IMR-90 (cell line): ENCODE results near the gene ADCY2. TPM values are rescaled to one million over a fixed set of nuclear protein-coding genes. Genes with fewer than 3 reads are reported as not detected.

Experiments
- ATAC-seq: fragments of 200-7000 bp; cut with Tn5 transposase; 2 replicates; pipeline ENCODE4 v1.9.1; 2020; ENCODE audit warnings: low read depth, mild to moderate bottlenecking, moderate library complexity
- BruUV-seq: library from RNA; stranded (reverse); fragments of 400-500 nt; replicated peaks from 2 replicates; lab custom pipeline; 2021; lab: Mats Ljungman, UMichigan
- CTCF ChIA-PET: fragments of 300-600 bp; formaldehyde crosslinking; extraction: SDS; loops from one replicate; lab custom pipeline; 2021; ENCODE audit warnings: antibody characterized with exemption; lab: Yijun Ruan, JAX
- POLR2A ChIA-PET: fragments of 300-600 bp; sonication (Branson Sonifier 250); formaldehyde crosslinking; loops from one replicate; lab custom pipeline; 2022; ENCODE audit warnings: antibody characterized with exemption; ENCODE audit not compliant: unreplicated experiment; lab: Charles Lee
- DNase-seq: peaks from one replicate; pipeline ENCODE4 v3.0.0; 2013
- H2AFZ ChIP-seq: replicated peaks from 2 replicates; pipeline ENCODE3; 2013; ENCODE audit warnings: low read length, mild to moderate bottlenecking; ENCODE audit not compliant: poor library complexity
- H2AK5ac ChIP-seq: 2 replicates; pipeline ENCODE4 v1.6.1; 2013; ENCODE audit warnings: low read depth, low read length, inconsistent platforms
- H2AK9ac ChIP-seq: replicated peaks from 2 replicates; pipeline ENCODE3; 2013; ENCODE audit warnings: mild to moderate bottlenecking, low read depth, low read length, moderate library complexity; ENCODE audit not compliant: poor library complexity
- H2BK120ac ChIP-seq: 2 replicates; pipeline ENCODE4 v1.6.1; 2013; ENCODE audit warnings: low read depth, low read length, inconsistent platforms
- H2BK15ac ChIP-seq: 3 replicates; pipeline ENCODE4 v1.6.1; 2013; ENCODE audit warnings: low read depth, low read length, inconsistent platforms
- H2BK20ac ChIP-seq: 2 replicates; pipeline ENCODE4 v1.6.1; 2013; ENCODE audit warnings: low read depth, mild to moderate bottlenecking, inconsistent platforms, low read length, moderate library complexity
- H2BK5ac ChIP-seq: 2 replicates; pipeline ENCODE4 v1.6.1; 2013; ENCODE audit warnings: mild to moderate bottlenecking, low read depth, low read length, inconsistent platforms; ENCODE audit not compliant: poor library complexity, severe bottlenecking
- H3K14ac ChIP-seq: replicated peaks from 2 replicates; pipeline ENCODE4 v1.6.1; 2013; ENCODE audit warnings: low read depth, low read length, inconsistent platforms
- H3K18ac ChIP-seq: 2 replicates; pipeline ENCODE4 v1.6.1; 2013; ENCODE audit warnings: low read depth, low read length, control low read depth
- H3K23ac ChIP-seq: 2 replicates; pipeline ENCODE4 v1.6.1; 2013; ENCODE audit warnings: low read depth, low read length, inconsistent platforms
- H3K27ac ChIP-seq: 2 replicates; pipeline ENCODE4 v1.5.1; 2013; ENCODE audit warnings: mild to moderate bottlenecking, control low read depth, low read length; ENCODE audit not compliant: insufficient read depth
- H3K27me3 ChIP-seq: 2 replicates; pipeline ENCODE4 v1.6.1; 2013; ENCODE audit warnings: low read length; ENCODE audit not compliant: control insufficient read depth, insufficient read depth
- H3K36me3 ChIP-seq: 2 replicates; pipeline ENCODE4 v1.6.1; 2013; ENCODE audit warnings: low read length, mixed read lengths; ENCODE audit not compliant: control insufficient read depth, insufficient read depth
- H3K4ac ChIP-seq: 2 replicates; pipeline ENCODE4 v1.6.1; 2013; ENCODE audit warnings: low read depth, low read length, inconsistent platforms
- H3K4me1 ChIP-seq: 2 replicates; pipeline ENCODE4 v1.6.1; 2013; ENCODE audit warnings: low read length, mixed read lengths; ENCODE audit not compliant: control insufficient read depth, insufficient read depth
- H3K4me2 ChIP-seq: 2 replicates; pipeline ENCODE4 v1.6.1; 2013; ENCODE audit warnings: low read depth, mild to moderate bottlenecking, control low read depth, low read length, moderate library complexity
- H3K4me3 ChIP-seq: 2 replicates; pipeline ENCODE4 v1.5.1; 2013; ENCODE audit warnings: low read depth, mild to moderate bottlenecking, control low read depth, low read length, moderate library complexity; ENCODE audit not compliant: insufficient read depth
- H3K56ac ChIP-seq: 2 replicates; pipeline ENCODE4 v1.6.1; 2013; ENCODE audit warnings: low read length, inconsistent platforms; ENCODE audit not compliant: insufficient read depth; ENCODE audit errors: extremely low read depth
- H3K79me1 ChIP-seq, 2 experiments: 2 replicates each; pipeline ENCODE4 v1.6.1; 2013; ENCODE audit warnings: low read length in 2 of 2, inconsistent platforms in 1 of 2, low read depth in 1 of 2
- H3K9ac ChIP-seq: 2 replicates; pipeline ENCODE4 v1.6.1; 2013; ENCODE audit warnings: low read depth, low read length, control low read depth
- H3K9me1 ChIP-seq: 2 replicates; pipeline ENCODE4 v1.6.1; 2013; ENCODE audit warnings: low read length, inconsistent platforms; ENCODE audit not compliant: insufficient read depth
- H3K9me3 ChIP-seq: 2 replicates; pipeline ENCODE4 v1.6.1; 2013; ENCODE audit warnings: low read length; ENCODE audit not compliant: control insufficient read depth, insufficient read depth
- H4K20me1 ChIP-seq: 2 replicates; pipeline ENCODE4 v1.6.1; 2013; ENCODE audit warnings: low read length, inconsistent platforms; ENCODE audit not compliant: insufficient read depth
- H4K5ac ChIP-seq: 2 replicates; pipeline ENCODE4 v1.6.1; 2013; ENCODE audit warnings: mild to moderate bottlenecking, low read depth, low read length, control low read depth
- H4K8ac ChIP-seq, 2 experiments: 2 replicates each; pipeline ENCODE4 v1.6.1; 2013; ENCODE audit warnings: low read depth in 2 of 2, low read length in 2 of 2, control low read depth in 1 of 2, inconsistent platforms in 1 of 2
- H4K91ac ChIP-seq: 2 replicates; pipeline ENCODE4 v1.6.1; 2013; ENCODE audit warnings: low read depth, low read length, inconsistent platforms; ENCODE audit not compliant: insufficient read depth
- BHLHE40 ChIP-seq: fragments of 150-350 bp; IDR thresholded peaks from 2 replicates; pipeline ENCODE4 v1.6.1; 2016; ENCODE audit warnings: mild to moderate bottlenecking, low read depth, low read length
- CEBPB ChIP-seq: IDR thresholded peaks from 2 replicates; pipeline ENCODE4 v1.6.1; 2012; ENCODE audit warnings: low read depth, low read length, improper control_type of control experiment
- CHD1 ChIP-seq: IDR thresholded peaks from 2 replicates; pipeline ENCODE4 v1.6.1; 2012; ENCODE audit warnings: low read depth, low read length, improper control_type of control experiment
- CTCF ChIP-seq: conservative IDR thresholded peaks from 2 replicates; pipeline ENCODE4 v1.5.1; 2012; ENCODE audit warnings: mild to moderate bottlenecking, low read depth, low read length, improper control_type of control experiment
- ELK1 ChIP-seq: fragments of 150-350 bp; IDR thresholded peaks from 2 replicates; pipeline ENCODE4 v1.6.1; 2016; ENCODE audit warnings: low read depth, mild to moderate bottlenecking, low read length, moderate library complexity, borderline replicate concordance
- FOS ChIP-seq: fragments of 150-350 bp; IDR thresholded peaks from 2 replicates; pipeline ENCODE4 v1.6.1; 2016; ENCODE audit warnings: low read depth, low read length
- MAFK ChIP-seq: IDR thresholded peaks from 2 replicates; pipeline ENCODE4 v1.6.1; 2012; ENCODE audit warnings: low read depth, low read length, improper control_type of control experiment
- MAZ ChIP-seq: IDR thresholded peaks from 2 replicates; pipeline ENCODE4 v1.6.1; 2012; ENCODE audit warnings: low read depth, mild to moderate bottlenecking, low read length, improper control_type of control experiment, moderate library complexity, borderline replicate concordance
- MXI1 ChIP-seq: IDR thresholded peaks from 2 replicates; pipeline ENCODE4 v1.6.1; 2012; ENCODE audit warnings: low read depth, mild to moderate bottlenecking, low read length, moderate library complexity, borderline replicate concordance
- NFE2L2 ChIP-seq: fragments of 150-350 bp; IDR thresholded peaks from 2 replicates; pipeline ENCODE4 v1.6.1; 2016; ENCODE audit warnings: low read depth, mild to moderate bottlenecking, low read length
- POLR2A ChIP-seq: IDR thresholded peaks from 2 replicates; pipeline ENCODE4 v1.6.1; 2012; ENCODE audit warnings: mild to moderate bottlenecking, low read depth, low read length
- RAD21 ChIP-seq: IDR thresholded peaks from 2 replicates; pipeline ENCODE4 v1.6.1; 2012; ENCODE audit warnings: low read length, improper control_type of control experiment
- RCOR1 ChIP-seq: IDR thresholded peaks from 2 replicates; pipeline ENCODE4 v1.6.1; 2012; ENCODE audit warnings: mild to moderate bottlenecking, low read length, improper control_type of control experiment; ENCODE audit not compliant: insufficient replicate concordance
- RFX5 ChIP-seq: IDR thresholded peaks from 2 replicates; pipeline ENCODE4 v1.8.0; 2012; ENCODE audit warnings: low read depth, mild to moderate bottlenecking, low read length, moderate library complexity
- SMC3 ChIP-seq: fragments of 150-350 bp; IDR thresholded peaks from 2 replicates; pipeline ENCODE4 v1.6.1; 2016; ENCODE audit warnings: low read depth, mild to moderate bottlenecking, antibody characterized with exemption, low read length, moderate library complexity
- USF2 ChIP-seq: fragments of 150-350 bp; IDR thresholded peaks from 2 replicates; pipeline ENCODE4 v1.6.1; 2017; ENCODE audit warnings: mild to moderate bottlenecking, antibody characterized with exemption, low read length, low read depth
- WGBS, 2 experiments: methylation state at CpG; one replicate each; pipeline versions ENCODE4 v1.1.5 to v1.1.7; 2013; ENCODE audit warnings: missing lambda C conversion rate in 2 of 2; ENCODE audit not compliant: insufficient read length in 1 of 2; ENCODE audit errors: extremely low coverage in 2 of 2; 5-methylcytosine and 5-hydroxymethylcytosine counted together
- dilution Hi-C: fragments of 300-500 bp; cut with HindIII; formaldehyde crosslinking; loops from one replicate; pipeline ENCODE4 v1.14.3; 2018; ENCODE audit warnings: low sequenced_read_pairs; ENCODE audit not compliant: unreplicated experiment
- in situ Hi-C: fragments of 300-500 bp; cut with MboI; formaldehyde crosslinking; loops from 3 replicates; pipeline ENCODE4 v1.14.3; 2019; ENCODE audit warnings: low sequenced_read_pairs, inconsistent platforms, mixed read lengths
- intact Hi-C: fragments of 100-400 bp; cut with micrococcal nuclease; formaldehyde crosslinking; loops from 2 replicates; pipeline ENCODE4 v1.10.0; 2022
- polyA plus RNA-seq, 3 experiments: library from polyadenylated mRNA; depleted of rRNA; stranded (reverse); fragments of >200 nt; gene quantifications; 2 replicates each; pipeline ENCODE4 v1.2.3, GENCODE V29; 2012; ENCODE audit warnings: low replicate concordance in 1 of 3
- total RNA-seq: library from RNA; depleted of rRNA; stranded (reverse); fragments of >200 nt; gene quantifications from 2 replicates; pipeline ENCODE4 v1.2.3, GENCODE V29; 2012

Gene ADCY2
- total and polyA plus RNA-seq, 2 of the 4 experiments (the other 2 are of a cell fraction): not detected

GRCh38 chr5:7659420-7659819 is 263.5 kb downstream of the ADCY2 start:
- H2BK5ac ChIP-seq: no peak overlapping the region
- no peak overlapping the region for H3K4ac ChIP-seq
- H3K9me3 ChIP-seq: peaks cover 11% of the 10 kb centered on the region
- CTCF ChIA-PET: no interaction called here
- no peak overlapping the region for H3K9ac ChIP-seq
- TF ChIP-seq NFE2L2: no peak
- no peak for TF ChIP-seq ELK1
- TF ChIP-seq SMC3: no peak
- no peak for TF ChIP-seq MAFK
- TF ChIP-seq RCOR1: no peak
- TF ChIP-seq CHD1: no peak
- no peak for TF ChIP-seq BHLHE40
- TF ChIP-seq MAZ: no peak
- no peak for TF ChIP-seq POLR2A
- TF ChIP-seq FOS: no peak
- no peak for TF ChIP-seq CTCF
- no peak for TF ChIP-seq RFX5
- no peak for TF ChIP-seq USF2
- TF ChIP-seq CEBPB: no peak
- TF ChIP-seq MXI1: no peak
- no peak for TF ChIP-seq RAD21
- H3K56ac ChIP-seq: no peak overlapping the region
- no peaks in the 10 kb centered on the region for H3K36me3 ChIP-seq
- H4K5ac ChIP-seq: no peak overlapping the region
- H2AFZ ChIP-seq: no peak overlapping the region
- H3K4me3 ChIP-seq: no peak overlapping the region
- H3K23ac ChIP-seq: no peak overlapping the region
- no peaks in the 10 kb centered on the region for H3K4me1 ChIP-seq
- WGBS, 2 experiments: no CpG with 5 or more reads among the region's 4 CpGs
- in situ Hi-C loops (no loop called here), dilution Hi-C loops (no loop called here), intact Hi-C loops (no loop called here)
- POLR2A ChIA-PET: no interaction called here
- H2BK15ac ChIP-seq: no peak overlapping the region
- no peaks in the 10 kb centered on the region for H3K79me1 ChIP-seq
- H4K20me1 ChIP-seq: no peaks in the 10 kb centered on the region
- H3K14ac ChIP-seq: no peak overlapping the region
- ATAC-seq (no peak), DNase-seq (no peak)
- no peak overlapping the region for H3K4me2 ChIP-seq
- H2AK9ac ChIP-seq: no peak overlapping the region
- no peak overlapping the region for H2AK5ac ChIP-seq
- H3K27ac ChIP-seq: no peak overlapping the region
- no peak overlapping the region for H4K91ac ChIP-seq
- no TSS peak for BruUV-seq
- no peak overlapping the region for H4K8ac ChIP-seq
- H3K27me3 ChIP-seq: no peaks in the 10 kb centered on the region
- H3K18ac ChIP-seq: no peak overlapping the region
- no peak overlapping the region for H2BK20ac ChIP-seq
- H2BK120ac ChIP-seq: no peak overlapping the region
- no peaks in the 10 kb centered on the region for H3K9me1 ChIP-seq
